K562 (cell line): ENCODE results near the gene NUP210. TPM values are rescaled to one million over a fixed set of nuclear protein-coding genes. Genes with fewer than 3 reads are reported as not detected.
A peak's percentile ranks its signal among the peaks of the same experiment; 100 is the strongest.

Experiments
- BCOR ChIP-seq: fragments of 450-650 bp; IDR thresholded peaks from 2 replicates; pipeline ENCODE4 v1.6.1; 2016
- CBFA2T2 ChIP-seq: fragments of 450-650 bp; conservative IDR thresholded peaks from 2 replicates; pipeline ENCODE4 v1.6.1; 2017; ENCODE audit warnings: mild to moderate bottlenecking
- NCOA4 ChIP-seq: fragments of 450-650 bp; IDR thresholded peaks from 2 replicates; pipeline ENCODE4 v1.6.1; 2018; ENCODE audit warnings: mild to moderate bottlenecking; ENCODE audit not compliant: partially characterized antibody
- POLR2AphosphoS5 ChIP-seq: IDR thresholded peaks from 2 replicates; pipeline ENCODE4 v1.6.1; 2011; ENCODE audit warnings: mild to moderate bottlenecking, low read depth, low read length, moderate library complexity; ENCODE audit not compliant: control insufficient read depth, insufficient read depth
- RBBP5 ChIP-seq: fragments of 200-600 bp; sonication (generic); IDR thresholded peaks from 2 replicates; pipeline ENCODE4 v1.6.1; 2012; ENCODE audit warnings: borderline replicate concordance, mild to moderate bottlenecking, low read length, control low read depth, inconsistent platforms; ENCODE audit not compliant: insufficient read depth, poor library complexity, severe bottlenecking
- SLC30A9 ChIP-seq: fragments of 250-450 bp; sonication (Bioruptor Pico); IDR thresholded peaks from 2 replicates; pipeline ENCODE4 v1.8.0; 2022; ENCODE audit warnings: mild to moderate bottlenecking, moderate library complexity
- TAF15 ChIP-seq: fragments of 200-400 bp; formaldehyde crosslinking; IDR thresholded peaks from 2 replicates; pipeline ENCODE4 v1.6.1; 2017; ENCODE audit warnings: mild to moderate bottlenecking, low read depth, low read length, moderate library complexity
- TOE1 ChIP-seq, 2 experiments: fragments of 450-650 bp in 1 of 2; sonication (generic) in 1 of 2; formaldehyde crosslinking in 1 of 2; IDR thresholded peaks; 2 replicates each; pipeline versions ENCODE4 v1.7.1 to v1.8.0; 2016 to 2022; ENCODE audit warnings: borderline replicate concordance in 2 of 2, mild to moderate bottlenecking in 2 of 2, antibody characterized with exemption in 1 of 2, inconsistent platforms in 1 of 2, low read depth in 1 of 2, missing genetic modification reagents in 1 of 2, moderate library complexity in 1 of 2
- ZNF668 ChIP-seq: fragments of 250-450 bp; sonication (Bioruptor Pico); IDR thresholded peaks from 2 replicates; pipeline ENCODE4 v1.8.0; 2022; ENCODE audit warnings: mild to moderate bottlenecking, inconsistent platforms
- polyA plus RNA-seq, 8 experiments: library from polyadenylated mRNA; depleted of rRNA in 4 of 8; stranded (reverse) in 5 of 8; unstranded in 3 of 8; fragments of >200 nt; fragmentation: Nextera tagmentation in 2 of 8; fragmentation: Illumina TruSeq in 1 of 8; extraction: Ambion mirVana in 2 of 8; extraction: Trizol in 1 of 8; gene quantifications; 2 replicates each; pipeline versions ENCODE4 v1.2.1 to v1.2.3, GENCODE V29; 2011 to 2014; ENCODE audit warnings: inconsistent platforms in 1 of 8, missing spikeins in 1 of 8
- total RNA-seq, 7 experiments: library from RNA; depleted of rRNA in 6 of 7; stranded (reverse); fragments of >200 nt in 6 of 7; fragmentation: Illumina TruSeq in 2 of 7; extraction: Trizol in 2 of 7; gene quantifications; 2 replicates each; pipeline versions ENCODE4 v1.2.1 to v1.2.3, GENCODE V29; 2011 to 2021; ENCODE audit warnings: low replicate concordance in 1 of 7
- TF ChIP-seq, protein P1 (sequence below), 2 experiments: fragments of 450-650 bp; formaldehyde crosslinking in 1 of 2; IDR thresholded peaks; 2 replicates each; pipeline versions ENCODE4 v1.4.0 to v1.6.1; 2014 to 2020; ENCODE audit warnings: mild to moderate bottlenecking in 2 of 2, borderline replicate concordance in 1 of 2, low read depth in 1 of 2
- TF ChIP-seq, protein P2 (sequence below): fragments of 450-650 bp; formaldehyde crosslinking; IDR thresholded peaks from 2 replicates; pipeline ENCODE4 v1.4.0; 2020; ENCODE audit warnings: mild to moderate bottlenecking, mixed read lengths
- TF ChIP-seq, protein P3 (sequence below), 3 experiments: IDR thresholded peaks in 2 of 3; conservative IDR thresholded peaks in 1 of 3; 2 replicates each; pipeline ENCODE4 v1.5.1; 2011 to 2012; ENCODE audit warnings: low read length in 3 of 3, mild to moderate bottlenecking in 3 of 3, control low read depth in 2 of 3, improper control_type of control experiment in 1 of 3, inconsistent platforms in 1 of 3, low read depth in 1 of 3, mixed read lengths in 1 of 3, moderate library complexity in 1 of 3; ENCODE audit not compliant: insufficient read depth in 2 of 3
- TF ChIP-seq, protein P4 (sequence below), 2 experiments: IDR thresholded peaks; 2 replicates each; pipeline ENCODE4 v1.6.1; 2011; ENCODE audit warnings: borderline replicate concordance in 1 of 2, control low read depth in 1 of 2, low read depth in 1 of 2, low read length in 1 of 2, mild to moderate bottlenecking in 1 of 2, mixed read lengths in 1 of 2, moderate library complexity in 1 of 2; ENCODE audit not compliant: insufficient read depth in 1 of 2, insufficient read length in 1 of 2, poor library complexity in 1 of 2, severe bottlenecking in 1 of 2; ENCODE audit errors: extremely low read depth in 1 of 2

NUP210 gene
- total and polyA plus RNA-seq, 9 of the 15 experiments (the other 6 are each of a cell fraction or from before 2014, with no cell fraction given): 1.2 to 138 (median 44.0) TPM

DNA sequence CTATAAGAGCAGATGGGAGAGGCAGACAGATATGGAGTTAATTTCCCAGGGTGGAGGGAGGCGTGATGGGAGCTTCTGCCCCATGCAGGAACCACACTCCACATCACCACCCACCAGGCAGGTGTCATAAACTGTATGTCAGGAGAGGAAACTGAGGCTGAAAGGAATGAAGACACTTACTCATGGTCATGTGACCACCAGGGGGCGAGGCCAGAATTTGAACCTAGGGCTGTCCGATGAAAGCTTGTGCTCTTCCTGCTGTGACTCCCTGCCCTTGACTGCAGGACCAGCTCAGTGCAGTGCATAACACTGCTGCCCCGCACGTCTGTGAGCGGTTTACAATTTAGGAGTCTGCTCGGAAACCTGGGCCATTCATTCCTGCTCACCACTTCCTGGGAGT, 28.8 kb downstream of the NUP210 start (continued):
- TF ChIP-seq, protein P1, sequence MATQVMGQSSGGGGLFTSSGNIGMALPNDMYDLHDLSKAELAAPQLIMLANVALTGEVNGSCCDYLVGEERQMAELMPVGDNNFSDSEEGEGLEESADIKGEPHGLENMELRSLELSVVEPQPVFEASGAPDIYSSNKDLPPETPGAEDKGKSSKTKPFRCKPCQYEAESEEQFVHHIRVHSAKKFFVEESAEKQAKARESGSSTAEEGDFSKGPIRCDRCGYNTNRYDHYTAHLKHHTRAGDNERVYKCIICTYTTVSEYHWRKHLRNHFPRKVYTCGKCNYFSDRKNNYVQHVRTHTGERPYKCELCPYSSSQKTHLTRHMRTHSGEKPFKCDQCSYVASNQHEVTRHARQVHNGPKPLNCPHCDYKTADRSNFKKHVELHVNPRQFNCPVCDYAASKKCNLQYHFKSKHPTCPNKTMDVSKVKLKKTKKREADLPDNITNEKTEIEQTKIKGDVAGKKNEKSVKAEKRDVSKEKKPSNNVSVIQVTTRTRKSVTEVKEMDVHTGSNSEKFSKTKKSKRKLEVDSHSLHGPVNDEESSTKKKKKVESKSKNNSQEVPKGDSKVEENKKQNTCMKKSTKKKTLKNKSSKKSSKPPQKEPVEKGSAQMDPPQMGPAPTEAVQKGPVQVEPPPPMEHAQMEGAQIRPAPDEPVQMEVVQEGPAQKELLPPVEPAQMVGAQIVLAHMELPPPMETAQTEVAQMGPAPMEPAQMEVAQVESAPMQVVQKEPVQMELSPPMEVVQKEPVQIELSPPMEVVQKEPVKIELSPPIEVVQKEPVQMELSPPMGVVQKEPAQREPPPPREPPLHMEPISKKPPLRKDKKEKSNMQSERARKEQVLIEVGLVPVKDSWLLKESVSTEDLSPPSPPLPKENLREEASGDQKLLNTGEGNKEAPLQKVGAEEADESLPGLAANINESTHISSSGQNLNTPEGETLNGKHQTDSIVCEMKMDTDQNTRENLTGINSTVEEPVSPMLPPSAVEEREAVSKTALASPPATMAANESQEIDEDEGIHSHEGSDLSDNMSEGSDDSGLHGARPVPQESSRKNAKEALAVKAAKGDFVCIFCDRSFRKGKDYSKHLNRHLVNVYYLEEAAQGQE (IDR thresholded peaks at IDR 0.05; ENCODE audit: borderline replicate concordance): peak; percentile 48; the same call in 1 of the 2 replicates
- TF ChIP-seq, protein P1 (CRISPR knock-in tag; IDR thresholded peaks at IDR 0.05; ENCODE audit: low read depth): no peak
- TF ChIP-seq BCOR (0 out of 2 replicates have a peak, but pooled peaks have one; percentile 28), SLC30A9 (CRISPR knock-in tag) (no peak), TOE1 (IDR thresholded peaks at IDR 0.05; ENCODE audit: borderline replicate concordance) (peak; percentile 79), TOE1 (CRISPR knock-in tag; IDR thresholded peaks at IDR 0.05; ENCODE audit: borderline replicate concordance, low read depth) (no peak), NCOA4 (no peak), ZNF668 (CRISPR knock-in tag) (no peak), TAF15 (no peak), POLR2AphosphoS5 (0 out of 2 replicates have a peak, but pooled peaks have one; percentile 8), CBFA2T2 (peak; percentile 22; the same call in 1 of the 2 replicates), RBBP5 (no peak)
- TF ChIP-seq, protein P2, sequence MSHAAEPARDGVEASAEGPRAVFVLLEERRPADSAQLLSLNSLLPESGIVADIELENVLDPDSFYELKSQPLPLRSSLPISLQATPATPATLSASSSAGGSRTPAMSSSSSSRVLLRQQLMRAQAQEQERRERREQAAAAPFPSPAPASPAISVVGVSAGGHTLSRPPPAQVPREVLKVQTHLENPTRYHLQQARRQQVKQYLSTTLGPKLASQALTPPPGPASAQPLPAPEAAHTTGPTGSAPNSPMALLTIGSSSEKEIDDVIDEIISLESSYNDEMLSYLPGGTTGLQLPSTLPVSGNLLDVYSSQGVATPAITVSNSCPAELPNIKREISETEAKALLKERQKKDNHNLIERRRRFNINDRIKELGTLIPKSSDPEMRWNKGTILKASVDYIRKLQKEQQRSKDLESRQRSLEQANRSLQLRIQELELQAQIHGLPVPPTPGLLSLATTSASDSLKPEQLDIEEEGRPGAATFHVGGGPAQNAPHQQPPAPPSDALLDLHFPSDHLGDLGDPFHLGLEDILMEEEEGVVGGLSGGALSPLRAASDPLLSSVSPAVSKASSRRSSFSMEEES (CRISPR knock-in tag): peak; percentile 81
- TF ChIP-seq, protein P3, sequence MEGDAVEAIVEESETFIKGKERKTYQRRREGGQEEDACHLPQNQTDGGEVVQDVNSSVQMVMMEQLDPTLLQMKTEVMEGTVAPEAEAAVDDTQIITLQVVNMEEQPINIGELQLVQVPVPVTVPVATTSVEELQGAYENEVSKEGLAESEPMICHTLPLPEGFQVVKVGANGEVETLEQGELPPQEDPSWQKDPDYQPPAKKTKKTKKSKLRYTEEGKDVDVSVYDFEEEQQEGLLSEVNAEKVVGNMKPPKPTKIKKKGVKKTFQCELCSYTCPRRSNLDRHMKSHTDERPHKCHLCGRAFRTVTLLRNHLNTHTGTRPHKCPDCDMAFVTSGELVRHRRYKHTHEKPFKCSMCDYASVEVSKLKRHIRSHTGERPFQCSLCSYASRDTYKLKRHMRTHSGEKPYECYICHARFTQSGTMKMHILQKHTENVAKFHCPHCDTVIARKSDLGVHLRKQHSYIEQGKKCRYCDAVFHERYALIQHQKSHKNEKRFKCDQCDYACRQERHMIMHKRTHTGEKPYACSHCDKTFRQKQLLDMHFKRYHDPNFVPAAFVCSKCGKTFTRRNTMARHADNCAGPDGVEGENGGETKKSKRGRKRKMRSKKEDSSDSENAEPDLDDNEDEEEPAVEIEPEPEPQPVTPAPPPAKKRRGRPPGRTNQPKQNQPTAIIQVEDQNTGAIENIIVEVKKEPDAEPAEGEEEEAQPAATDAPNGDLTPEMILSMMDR (IDR thresholded peaks at IDR 0.05 in 2 of 3, conservative IDR thresholded peaks at IDR 0.05 in 1 of 3; ENCODE audit: insufficient read depth in 2 of 3, low read depth in 1 of 3, low read length in 3 of 3): peak; percentile 12 to 66 (median 50); a peak in 5 of 6 replicates
- TF ChIP-seq, protein P4, sequence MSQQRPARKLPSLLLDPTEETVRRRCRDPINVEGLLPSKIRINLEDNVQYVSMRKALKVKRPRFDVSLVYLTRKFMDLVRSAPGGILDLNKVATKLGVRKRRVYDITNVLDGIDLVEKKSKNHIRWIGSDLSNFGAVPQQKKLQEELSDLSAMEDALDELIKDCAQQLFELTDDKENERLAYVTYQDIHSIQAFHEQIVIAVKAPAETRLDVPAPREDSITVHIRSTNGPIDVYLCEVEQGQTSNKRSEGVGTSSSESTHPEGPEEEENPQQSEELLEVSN (IDR thresholded peaks at IDR 0.05; ENCODE audit: borderline replicate concordance in 1 of 2, extremely low read depth in 1 of 2, insufficient read depth in 1 of 2, insufficient read length in 1 of 2, low read depth in 1 of 2, low read length in 1 of 2, poor library complexity in 1 of 2, severe bottlenecking in 1 of 2): no peak
